Fibroblast of mammary gland (primary cell): ENCODE measurements around the gene STARD9.

Experiments
- DNase-seq: peaks from one replicate; pipeline ENCODE4 v3.0.0-alpha.2; 2010; ENCODE audit warnings: low read depth
- H3K4me3 ChIP-seq: 2 replicates; pipeline ENCODE4 v1.5.1; 2011; ENCODE audit warnings: low read depth, mild to moderate bottlenecking, low read length, moderate library complexity; ENCODE audit not compliant: control insufficient read depth
- TF ChIP-seq, protein P1 (sequence below): conservative IDR thresholded peaks from 2 replicates; pipeline ENCODE4 v1.5.1; 2011; ENCODE audit warnings: low read depth, low read length, inconsistent platforms; ENCODE audit not compliant: control insufficient read depth, insufficient read depth

STARD9 gene

DNA sequence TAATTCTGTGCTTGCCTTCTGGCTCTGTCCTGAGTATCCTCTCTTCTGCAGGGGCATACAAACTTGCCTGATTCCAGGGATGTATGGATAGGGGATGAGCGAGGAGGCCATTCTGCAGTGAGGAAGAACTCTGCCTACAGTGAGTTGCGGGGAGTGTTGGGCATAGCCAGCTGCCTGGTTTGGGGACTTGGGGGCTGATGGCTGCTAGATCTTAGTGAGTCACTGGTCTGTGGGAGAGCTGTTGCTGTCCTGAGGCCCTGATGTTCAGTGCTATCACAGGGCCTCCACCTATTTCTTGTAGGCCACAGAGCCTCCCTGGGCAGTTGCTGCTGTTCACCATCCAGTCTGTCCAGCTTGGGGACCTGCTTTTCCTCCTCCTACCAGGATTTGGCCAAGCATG is 141.2 kb downstream of the STARD9 start:
- DNase-seq = peak; percentile 22
- no peak overlapping the region for H3K4me3 ChIP-seq
- TF ChIP-seq, protein P1, sequence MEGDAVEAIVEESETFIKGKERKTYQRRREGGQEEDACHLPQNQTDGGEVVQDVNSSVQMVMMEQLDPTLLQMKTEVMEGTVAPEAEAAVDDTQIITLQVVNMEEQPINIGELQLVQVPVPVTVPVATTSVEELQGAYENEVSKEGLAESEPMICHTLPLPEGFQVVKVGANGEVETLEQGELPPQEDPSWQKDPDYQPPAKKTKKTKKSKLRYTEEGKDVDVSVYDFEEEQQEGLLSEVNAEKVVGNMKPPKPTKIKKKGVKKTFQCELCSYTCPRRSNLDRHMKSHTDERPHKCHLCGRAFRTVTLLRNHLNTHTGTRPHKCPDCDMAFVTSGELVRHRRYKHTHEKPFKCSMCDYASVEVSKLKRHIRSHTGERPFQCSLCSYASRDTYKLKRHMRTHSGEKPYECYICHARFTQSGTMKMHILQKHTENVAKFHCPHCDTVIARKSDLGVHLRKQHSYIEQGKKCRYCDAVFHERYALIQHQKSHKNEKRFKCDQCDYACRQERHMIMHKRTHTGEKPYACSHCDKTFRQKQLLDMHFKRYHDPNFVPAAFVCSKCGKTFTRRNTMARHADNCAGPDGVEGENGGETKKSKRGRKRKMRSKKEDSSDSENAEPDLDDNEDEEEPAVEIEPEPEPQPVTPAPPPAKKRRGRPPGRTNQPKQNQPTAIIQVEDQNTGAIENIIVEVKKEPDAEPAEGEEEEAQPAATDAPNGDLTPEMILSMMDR = no peak

GRCh38 chr15:42719043-42719442 is 143.6 kb downstream of the STARD9 start:
- DNase-seq = peak; percentile 15
- TF ChIP-seq, protein P1 = no peak
- no peak overlapping the region for H3K4me3 ChIP-seq

DNA sequence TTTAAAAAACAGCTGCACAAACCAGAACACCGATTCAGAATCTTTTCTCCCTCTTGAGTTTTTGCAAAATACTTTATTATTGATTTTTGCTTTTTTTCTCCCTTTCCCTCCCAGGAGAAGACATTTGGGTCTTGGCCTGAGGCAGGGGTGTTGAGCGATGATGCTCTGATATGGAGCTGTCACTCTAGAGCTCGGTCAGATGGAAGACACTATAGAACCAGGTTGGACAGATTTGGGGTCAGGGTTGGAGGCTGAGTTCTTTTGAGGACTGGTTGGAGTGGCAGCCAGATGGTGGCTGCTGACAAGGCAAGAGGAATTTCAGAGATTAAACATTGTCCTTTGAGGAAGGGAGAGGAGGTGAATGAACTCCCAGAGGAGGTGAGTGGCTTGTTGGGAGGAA is 144.7 kb downstream of the STARD9 start:
- H3K4me3 ChIP-seq = no peak overlapping the region
- TF ChIP-seq, protein P1 = no peak
- no peak for DNase-seq

- TF ChIP-seq, protein P1 = no peak
These were observed 145.6 kb downstream of the STARD9 start for GRCh38 chr15:42721016-42721415.

DNA sequence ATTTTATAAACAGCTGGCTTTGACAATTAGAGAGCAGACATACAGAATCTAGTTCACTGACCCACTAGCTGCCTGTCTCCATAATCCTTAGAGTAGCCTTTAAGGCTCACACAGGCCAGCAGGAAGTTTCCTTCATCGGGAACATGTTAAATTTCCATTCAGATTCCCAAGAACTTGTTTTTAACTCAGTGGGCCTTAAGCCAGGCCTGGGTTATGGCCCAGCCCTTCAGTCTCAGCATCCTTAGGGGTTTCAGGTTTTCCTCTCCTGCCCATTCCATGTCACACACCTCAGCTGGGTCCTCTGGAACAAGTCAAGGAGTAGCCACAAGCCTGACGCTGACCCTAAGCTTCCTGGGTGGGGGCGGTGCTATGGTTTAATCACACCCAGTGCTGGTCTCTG is 146.5 kb downstream of the STARD9 start:
- TF ChIP-seq, protein P1 = no peak
- H3K4me3 ChIP-seq = no peak overlapping the region
- no peak for DNase-seq

More at GRCh38 chr15:42721016-42721415, 145.6 kb downstream of the STARD9 start:
- DNase-seq = no peak
- no peak overlapping the region for H3K4me3 ChIP-seq

- TF ChIP-seq, protein P1 = peak; percentile 11
- H3K4me3 ChIP-seq = no peak overlapping the region
- DNase-seq = peak; percentile 16
These were observed 147.7 kb downstream of the STARD9 start for GRCh38 chr15:42723068-42723467.

DNA sequence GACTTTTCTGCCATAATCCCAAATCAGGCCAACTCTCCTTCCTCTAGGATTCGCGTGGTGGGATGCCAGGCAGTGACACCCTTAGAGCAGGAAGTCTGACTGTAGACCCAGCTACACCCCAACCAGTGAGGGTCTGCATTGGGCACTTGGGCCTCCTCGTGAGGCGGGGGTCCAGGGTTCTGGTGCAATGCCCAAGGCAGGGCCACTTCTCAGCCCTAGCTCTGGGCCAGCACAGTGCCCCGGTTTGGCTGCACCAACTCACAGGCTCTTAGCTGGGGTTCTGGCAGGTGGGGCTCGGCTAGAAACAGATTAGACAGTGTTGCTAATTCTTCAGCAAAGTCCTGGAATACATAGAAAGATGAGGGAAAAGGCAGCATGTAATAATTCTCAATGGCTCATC is 148.9 kb downstream of the STARD9 start:
- DNase-seq = no peak
- no peak overlapping the region for H3K4me3 ChIP-seq
- TF ChIP-seq, protein P1 = no peak
